H9 (cell line): ENCODE results near the gene SELENOI. TPM values are rescaled to one million over a fixed set of nuclear protein-coding genes. Genes with fewer than 3 reads are reported as not detected.

ENCODE experiments used
- DNase-seq: peaks from one replicate; pipeline ENCODE4 v3.0.0-alpha.2; 2017
- H2AFZ ChIP-seq: one replicate; pipeline ENCODE4 v1.6.1; 2013; ENCODE audit warnings: mild to moderate bottlenecking, low read length, control low read depth, moderate library complexity
- H2AK5ac ChIP-seq: 2 replicates; pipeline ENCODE4 v1.6.1; 2013; ENCODE audit warnings: low read length, control low read depth, mixed read lengths; ENCODE audit not compliant: insufficient read length
- H2BK120ac ChIP-seq: one replicate; pipeline ENCODE4 v1.6.1; 2013; ENCODE audit warnings: low read depth, mild to moderate bottlenecking, low read length, control low read depth, inconsistent platforms; ENCODE audit not compliant: poor library complexity, severe bottlenecking
- H2BK12ac ChIP-seq: 2 replicates; pipeline ENCODE4 v1.6.1; 2013; ENCODE audit warnings: low read length, control low read depth, mixed read lengths, low read depth; ENCODE audit not compliant: insufficient read length
- H2BK15ac ChIP-seq: 2 replicates; pipeline ENCODE4 v1.6.1; 2013; ENCODE audit warnings: low read depth, low read length, control low read depth
- H2BK20ac ChIP-seq: one replicate; pipeline ENCODE4 v1.6.1; 2013; ENCODE audit warnings: low read depth, mild to moderate bottlenecking, low read length, control low read depth, inconsistent platforms; ENCODE audit not compliant: poor library complexity, severe bottlenecking
- H2BK5ac ChIP-seq: 2 replicates; pipeline ENCODE4 v1.6.1; 2013; ENCODE audit warnings: low read length, control low read depth, mixed read lengths; ENCODE audit not compliant: insufficient read length
- H3K14ac ChIP-seq: 2 replicates; pipeline ENCODE4 v1.6.1; 2013; ENCODE audit warnings: low read length, control low read depth; ENCODE audit not compliant: insufficient read depth
- H3K18ac ChIP-seq: 2 replicates; pipeline ENCODE4 v1.6.1; 2013; ENCODE audit warnings: low read depth, mild to moderate bottlenecking, mixed read lengths, low read length, control low read depth; ENCODE audit not compliant: insufficient read length
- H3K23ac ChIP-seq: 2 replicates; pipeline ENCODE4 v1.6.1; 2013; ENCODE audit warnings: low read length, control low read depth, mixed read lengths, low read depth; ENCODE audit not compliant: insufficient read length
- H3K23me2 ChIP-seq: 2 replicates; pipeline ENCODE4 v1.6.1; 2013; ENCODE audit warnings: low read depth, mild to moderate bottlenecking, mixed read lengths, low read length, control low read depth; ENCODE audit not compliant: insufficient read length, poor library complexity, severe bottlenecking
- H3K27ac ChIP-seq: 2 replicates; pipeline ENCODE4 v1.5.1; 2013; ENCODE audit warnings: low read length, control low read depth, mixed read lengths, low read depth; ENCODE audit not compliant: insufficient read length
- H3K27me3 ChIP-seq: 2 replicates; pipeline ENCODE4 v1.6.1; 2013; ENCODE audit warnings: low read length, control low read depth, inconsistent platforms; ENCODE audit not compliant: insufficient read depth
- H3K4ac ChIP-seq: 2 replicates; pipeline ENCODE4 v1.6.1; 2013; ENCODE audit warnings: low read depth, mild to moderate bottlenecking, control low read depth, inconsistent platforms, low read length, moderate library complexity
- H3K4me1 ChIP-seq: 2 replicates; pipeline ENCODE4 v1.6.1; 2013; ENCODE audit warnings: low read length, control low read depth, inconsistent platforms; ENCODE audit not compliant: insufficient read depth
- H3K4me2 ChIP-seq: 2 replicates; pipeline ENCODE4 v1.6.1; 2013; ENCODE audit warnings: low read length, control low read depth, mixed read lengths; ENCODE audit not compliant: insufficient read length, insufficient read depth
- H3K56ac ChIP-seq: 2 replicates; pipeline ENCODE4 v1.6.1; 2013; ENCODE audit warnings: low read depth, mild to moderate bottlenecking, mixed read lengths, low read length, control low read depth; ENCODE audit not compliant: insufficient read length
- H3K79me1 ChIP-seq: 2 replicates; pipeline ENCODE4 v1.6.1; 2013; ENCODE audit warnings: low read depth, mild to moderate bottlenecking, moderate library complexity, low read length, control low read depth, inconsistent platforms; ENCODE audit not compliant: insufficient read depth, poor library complexity, severe bottlenecking
- H3K79me2 ChIP-seq: 2 replicates; pipeline ENCODE4 v1.6.1; 2013; ENCODE audit warnings: low read length, control low read depth, inconsistent platforms; ENCODE audit not compliant: insufficient read depth
- H3K9ac ChIP-seq: 2 replicates; pipeline ENCODE4 v1.6.1; 2013; ENCODE audit warnings: low read length, control low read depth, mixed read lengths; ENCODE audit not compliant: insufficient read length; ENCODE audit errors: extremely low read depth
- H3K9me3 ChIP-seq: one replicate; pipeline ENCODE4 v1.6.1; 2013; ENCODE audit warnings: low read depth, low read length, inconsistent platforms; ENCODE audit not compliant: control insufficient read depth
- H3T11ph ChIP-seq: one replicate; pipeline ENCODE4 v1.6.1; 2013; ENCODE audit warnings: mild to moderate bottlenecking, low read length, control low read depth, inconsistent platforms
- H4K20me1 ChIP-seq: one replicate; pipeline ENCODE4 v1.6.1; 2013; ENCODE audit not compliant: control insufficient read depth, insufficient read length, insufficient read depth
- H4K5ac ChIP-seq: 2 replicates; pipeline ENCODE4 v1.6.1; 2013; ENCODE audit warnings: low read depth, mild to moderate bottlenecking, mixed read lengths, low read length, control low read depth; ENCODE audit not compliant: insufficient read length
- H4K8ac ChIP-seq: replicated peaks from 2 replicates; pipeline ENCODE4 v1.6.1; 2013; ENCODE audit warnings: low read length, control low read depth, mixed read lengths, low read depth; ENCODE audit not compliant: insufficient read length
- H4K91ac ChIP-seq: 2 replicates; pipeline ENCODE4 v1.6.1; 2013; ENCODE audit warnings: low read depth, mild to moderate bottlenecking, moderate library complexity, mixed read lengths, low read length, control low read depth; ENCODE audit not compliant: insufficient read length
- H3K27ac Mint-ChIP-seq, 3 experiments: 2 replicates in 2 of 3; 3 replicates in 1 of 3; pipeline ENCODE4 v1.8.0; 2020 to 2021; ENCODE audit warnings: mixed read lengths in 3 of 3, mild to moderate bottlenecking in 1 of 3, moderate library complexity in 1 of 3
- H3K27me3 Mint-ChIP-seq: 2 replicates; pipeline ENCODE4 v1.8.0; 2021; ENCODE audit warnings: low read depth, mild to moderate bottlenecking, moderate library complexity, mixed read lengths
- H3K36me3 Mint-ChIP-seq, 3 experiments: 2 replicates in 2 of 3; 3 replicates in 1 of 3; pipeline ENCODE4 v1.8.0; 2020 to 2021; ENCODE audit warnings: low read depth in 3 of 3, mixed read lengths in 3 of 3; ENCODE audit not compliant: insufficient read depth in 1 of 3
- H3K4me1 Mint-ChIP-seq, 2 experiments: 2 replicates each; pipeline ENCODE4 v1.8.0; 2020; ENCODE audit warnings: mixed read lengths in 2 of 2
- H3K4me3 Mint-ChIP-seq, 2 experiments: 2 replicates in 1 of 2; 3 replicates in 1 of 2; pipeline ENCODE4 v1.8.0; 2020 to 2021; ENCODE audit warnings: mild to moderate bottlenecking in 2 of 2, mixed read lengths in 2 of 2, moderate library complexity in 1 of 2
- H3K9me3 Mint-ChIP-seq, 2 experiments: 2 replicates in 1 of 2; 3 replicates in 1 of 2; pipeline ENCODE4 v1.8.0; 2020; ENCODE audit warnings: mild to moderate bottlenecking in 2 of 2, mixed read lengths in 2 of 2, moderate library complexity in 1 of 2
- WGBS: extraction: QIAGEN DNeasy Blood & Tissue Kit; methylation state at CpG from one replicate; pipeline ENCODE4 v1.1.7; 2013; ENCODE audit warnings: missing lambda C conversion rate, low lambda C conversion rate, mixed read lengths; ENCODE audit not compliant: insufficient read length; ENCODE audit errors: extremely low coverage; 5-methylcytosine and 5-hydroxymethylcytosine counted together
- total RNA-seq: library from RNA; stranded (reverse); gene quantifications from 2 replicates; pipeline ENCODE4 v1.2.1, GENCODE V29; 2021
- TF ChIP-seq, protein P1 (sequence below): fragments of 200-600 bp; sonication (generic); conservative IDR thresholded peaks from 3 replicates; pipeline ENCODE4 v1.8.0; 2021; ENCODE audit warnings: antibody characterized with exemption, mild to moderate bottlenecking

The SELENOI gene
- total RNA-seq, 1 experiment from 2014 or later: 41.9 TPM

- H3K27me3 Mint-ChIP-seq: no peaks in the 10 kb centered on the region; the same call in 1 of the 2 replicates
- no peak overlapping the region for H3K18ac ChIP-seq
- no peaks in the 10 kb centered on the region for H3K9me3 Mint-ChIP-seq
- H2BK12ac ChIP-seq: no peak overlapping the region
- no peak overlapping the region for H4K8ac ChIP-seq
- H3K23ac ChIP-seq: no peak overlapping the region
- H3K56ac ChIP-seq: no peak overlapping the region
- H4K5ac ChIP-seq: no peak overlapping the region
- no peak overlapping the region for H3K14ac ChIP-seq
- no peak overlapping the region for H3K9ac ChIP-seq
- no CpG with 5 or more reads among the region's 2 CpGs for WGBS
- DNase-seq: no peak
- H4K91ac ChIP-seq: no peak overlapping the region
- H3K23me2 ChIP-seq: no peaks in the 10 kb centered on the region
- H2BK120ac ChIP-seq: no peak overlapping the region
- H3T11ph ChIP-seq: no peak overlapping the region
- H2BK15ac ChIP-seq: no peak overlapping the region
- no peaks in the 10 kb centered on the region for H3K4me1 Mint-ChIP-seq
- no peak overlapping the region for H3K4me3 Mint-ChIP-seq
- no peak overlapping the region for H3K27ac Mint-ChIP-seq
- no peaks in the 10 kb centered on the region for H3K79me1 ChIP-seq
- H3K4ac ChIP-seq: no peak overlapping the region
- no peak overlapping the region for H2AK5ac ChIP-seq
- no peaks in the 10 kb centered on the region for H3K4me1 ChIP-seq
- H4K20me1 ChIP-seq: no peaks in the 10 kb centered on the region
- H3K9me3 ChIP-seq: no peaks in the 10 kb centered on the region
- no peaks in the 10 kb centered on the region for H3K36me3 Mint-ChIP-seq
- H2BK5ac ChIP-seq: no peak overlapping the region
- no peak overlapping the region for H2BK20ac ChIP-seq
- H3K79me2 ChIP-seq: no peaks in the 10 kb centered on the region
- no peaks in the 10 kb centered on the region for H3K27me3 ChIP-seq
- TF ChIP-seq, protein P1, sequence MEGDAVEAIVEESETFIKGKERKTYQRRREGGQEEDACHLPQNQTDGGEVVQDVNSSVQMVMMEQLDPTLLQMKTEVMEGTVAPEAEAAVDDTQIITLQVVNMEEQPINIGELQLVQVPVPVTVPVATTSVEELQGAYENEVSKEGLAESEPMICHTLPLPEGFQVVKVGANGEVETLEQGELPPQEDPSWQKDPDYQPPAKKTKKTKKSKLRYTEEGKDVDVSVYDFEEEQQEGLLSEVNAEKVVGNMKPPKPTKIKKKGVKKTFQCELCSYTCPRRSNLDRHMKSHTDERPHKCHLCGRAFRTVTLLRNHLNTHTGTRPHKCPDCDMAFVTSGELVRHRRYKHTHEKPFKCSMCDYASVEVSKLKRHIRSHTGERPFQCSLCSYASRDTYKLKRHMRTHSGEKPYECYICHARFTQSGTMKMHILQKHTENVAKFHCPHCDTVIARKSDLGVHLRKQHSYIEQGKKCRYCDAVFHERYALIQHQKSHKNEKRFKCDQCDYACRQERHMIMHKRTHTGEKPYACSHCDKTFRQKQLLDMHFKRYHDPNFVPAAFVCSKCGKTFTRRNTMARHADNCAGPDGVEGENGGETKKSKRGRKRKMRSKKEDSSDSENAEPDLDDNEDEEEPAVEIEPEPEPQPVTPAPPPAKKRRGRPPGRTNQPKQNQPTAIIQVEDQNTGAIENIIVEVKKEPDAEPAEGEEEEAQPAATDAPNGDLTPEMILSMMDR: no peak
- no peak overlapping the region for H2AFZ ChIP-seq
- H3K4me2 ChIP-seq: no peak overlapping the region
- H3K27ac ChIP-seq: no peak overlapping the region
Measured at GRCh38 chr2:26410764-26411243, 64.9 kb downstream of the SELENOI start.
